ENCODE measurements around the gene SMYD3. TPM values are rescaled to one million over a fixed set of nuclear protein-coding genes. Genes with fewer than 3 reads are reported as not detected.

Gene SMYD3
- total RNA-seq, 1 donor from 2014 or later, result 31.9 TPM

DNA sequence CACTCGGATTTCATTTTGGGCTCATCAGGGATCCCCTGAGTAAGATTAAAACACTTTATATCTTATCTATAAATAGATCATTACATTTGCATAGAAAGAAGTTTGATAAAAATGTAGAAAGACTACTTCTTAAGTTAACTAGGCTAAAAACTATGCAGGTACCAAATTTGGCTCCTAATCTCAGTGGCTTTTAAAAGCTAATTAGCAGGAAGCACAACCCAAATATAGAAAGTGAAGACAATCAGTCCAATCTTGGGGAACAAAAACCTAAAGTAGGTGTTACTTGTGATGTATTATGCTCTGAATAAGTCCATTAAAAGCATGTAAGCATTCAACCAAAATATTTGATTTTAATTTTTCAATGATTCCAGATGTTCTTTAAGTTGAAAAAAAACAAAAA, 35.4 kb downstream of the SMYD3 start:
- no peaks in the 10 kb centered on the region for H3K36me3 Mint-ChIP-seq (ENCODE audit: insufficient read depth)
- no peak for DNase-seq (ENCODE audit: low spot score, unreplicated experiment)
- H3K27me3 Mint-ChIP-seq, result no peaks in the 10 kb centered on the region
- no peaks in the 10 kb centered on the region for H3K9me3 Mint-ChIP-seq (ENCODE audit: low read depth)
- TF ChIP-seq, protein P1, sequence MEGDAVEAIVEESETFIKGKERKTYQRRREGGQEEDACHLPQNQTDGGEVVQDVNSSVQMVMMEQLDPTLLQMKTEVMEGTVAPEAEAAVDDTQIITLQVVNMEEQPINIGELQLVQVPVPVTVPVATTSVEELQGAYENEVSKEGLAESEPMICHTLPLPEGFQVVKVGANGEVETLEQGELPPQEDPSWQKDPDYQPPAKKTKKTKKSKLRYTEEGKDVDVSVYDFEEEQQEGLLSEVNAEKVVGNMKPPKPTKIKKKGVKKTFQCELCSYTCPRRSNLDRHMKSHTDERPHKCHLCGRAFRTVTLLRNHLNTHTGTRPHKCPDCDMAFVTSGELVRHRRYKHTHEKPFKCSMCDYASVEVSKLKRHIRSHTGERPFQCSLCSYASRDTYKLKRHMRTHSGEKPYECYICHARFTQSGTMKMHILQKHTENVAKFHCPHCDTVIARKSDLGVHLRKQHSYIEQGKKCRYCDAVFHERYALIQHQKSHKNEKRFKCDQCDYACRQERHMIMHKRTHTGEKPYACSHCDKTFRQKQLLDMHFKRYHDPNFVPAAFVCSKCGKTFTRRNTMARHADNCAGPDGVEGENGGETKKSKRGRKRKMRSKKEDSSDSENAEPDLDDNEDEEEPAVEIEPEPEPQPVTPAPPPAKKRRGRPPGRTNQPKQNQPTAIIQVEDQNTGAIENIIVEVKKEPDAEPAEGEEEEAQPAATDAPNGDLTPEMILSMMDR (IDR thresholded peaks at IDR 0.05; ENCODE audit: unreplicated experiment), result no peak
- no peak overlapping the region for H3K4me3 Mint-ChIP-seq (ENCODE audit: low read depth)
- no peak overlapping the region for H3K27ac Mint-ChIP-seq
- H3K4me1 Mint-ChIP-seq (ENCODE audit: low read depth), result no peaks in the 10 kb centered on the region

DNA sequence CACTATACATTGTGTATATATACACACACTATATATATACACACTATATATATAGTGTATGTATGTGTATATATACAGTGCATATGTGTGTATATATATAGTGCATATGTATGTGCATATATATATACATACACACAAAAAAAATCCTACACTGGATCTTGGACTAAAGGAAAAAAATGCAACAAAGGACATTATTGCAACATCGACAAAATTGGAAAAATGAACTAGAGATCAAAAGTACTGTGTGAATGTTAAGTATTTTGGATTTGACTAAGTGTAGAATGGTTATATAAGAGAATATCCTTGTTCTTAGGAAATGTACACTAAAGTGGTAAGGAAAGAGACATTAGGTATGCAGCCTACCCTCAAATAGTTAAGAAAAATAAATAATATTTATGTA, 36.5 kb downstream of the SMYD3 start:
- Mint-ChIP-seq H3K9me3 (ENCODE audit: low read depth) (no peaks in the 10 kb centered on the region), H3K36me3 (ENCODE audit: insufficient read depth) (no peaks in the 10 kb centered on the region), H3K27ac (no peak overlapping the region), H3K27me3 (no peaks in the 10 kb centered on the region), H3K4me3 (ENCODE audit: low read depth) (no peak overlapping the region), H3K4me1 (ENCODE audit: low read depth) (no peaks in the 10 kb centered on the region)
- no peak for DNase-seq (ENCODE audit: low spot score, unreplicated experiment)
- TF ChIP-seq, protein P1 (IDR thresholded peaks at IDR 0.05; ENCODE audit: unreplicated experiment), result no peak

GRCh38 chr1:246462986-246463385, 44.1 kb downstream of the SMYD3 start:
- no peak overlapping the region for H3K27ac Mint-ChIP-seq

GRCh38 chr1:246460406-246460805, 46.7 kb downstream of the SMYD3 start:
- TF ChIP-seq, protein P1 (IDR thresholded peaks at IDR 0.05; ENCODE audit: unreplicated experiment), result no peak
- H3K27ac Mint-ChIP-seq, result no peak overlapping the region
- no peak overlapping the region for H3K4me3 Mint-ChIP-seq (ENCODE audit: low read depth)
- H3K36me3 Mint-ChIP-seq (ENCODE audit: insufficient read depth), result no peaks in the 10 kb centered on the region
- H3K9me3 Mint-ChIP-seq (ENCODE audit: low read depth), result no peaks in the 10 kb centered on the region
- DNase-seq (ENCODE audit: low spot score, unreplicated experiment), result no peak
- no peaks in the 10 kb centered on the region for H3K27me3 Mint-ChIP-seq
- H3K4me1 Mint-ChIP-seq (ENCODE audit: low read depth), result peaks cover 4% of the 10 kb centered on the region

More at GRCh38 chr1:246462986-246463385, 44.1 kb downstream of the SMYD3 start:
- peaks cover 2% of the 10 kb centered on the region for H3K4me1 Mint-ChIP-seq (ENCODE audit: low read depth)
- no peaks in the 10 kb centered on the region for H3K27me3 Mint-ChIP-seq
- H3K4me3 Mint-ChIP-seq (ENCODE audit: low read depth), result no peak overlapping the region
- DNase-seq (ENCODE audit: low spot score, unreplicated experiment), result no peak
- H3K9me3 Mint-ChIP-seq (ENCODE audit: low read depth), result no peaks in the 10 kb centered on the region
- no peaks in the 10 kb centered on the region for H3K36me3 Mint-ChIP-seq (ENCODE audit: insufficient read depth)
- TF ChIP-seq, protein P1 (IDR thresholded peaks at IDR 0.05; ENCODE audit: unreplicated experiment), result no peak

DNA sequence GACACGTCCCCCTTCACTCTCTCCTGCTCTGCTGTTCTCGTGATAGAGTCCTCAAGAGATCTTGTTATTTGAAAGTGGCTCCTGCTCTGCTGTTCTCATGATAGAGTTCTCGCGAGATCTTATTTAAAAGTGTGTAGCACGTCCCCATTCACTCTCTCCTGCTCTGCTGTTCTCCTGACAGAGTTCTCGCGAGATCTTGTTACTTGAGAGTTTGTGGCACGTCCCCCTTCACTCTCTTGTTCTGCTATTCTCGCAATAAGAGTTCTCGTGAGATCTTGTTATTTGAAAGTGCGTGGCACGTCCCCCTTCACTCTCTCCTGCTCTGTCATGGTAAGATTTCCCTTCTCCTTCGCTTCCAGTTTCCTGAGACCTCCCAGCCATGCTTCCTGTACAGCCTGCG, 47.9 kb downstream of the SMYD3 start:
- no peaks in the 10 kb centered on the region for H3K27me3 Mint-ChIP-seq
- H3K27ac Mint-ChIP-seq, result no peak overlapping the region

More for the DNA sequence above, 47.9 kb downstream of the SMYD3 start:
- H3K9me3 Mint-ChIP-seq (ENCODE audit: low read depth), result no peaks in the 10 kb centered on the region
- peaks cover 1% of the 10 kb centered on the region for H3K4me1 Mint-ChIP-seq (ENCODE audit: low read depth)
- TF ChIP-seq, protein P1 (IDR thresholded peaks at IDR 0.05; ENCODE audit: unreplicated experiment), result no peak
- no peak overlapping the region for H3K4me3 Mint-ChIP-seq (ENCODE audit: low read depth)
- DNase-seq (ENCODE audit: low spot score, unreplicated experiment), result no peak
- H3K36me3 Mint-ChIP-seq (ENCODE audit: insufficient read depth), result no peaks in the 10 kb centered on the region

Measured in progenitor cell of endocrine pancreas (in vitro differentiated cells).